Nephron (organoid): Measurements from ENCODE around the gene CCDC102B.
A peak's percentile ranks its signal among the peaks of the same experiment; 100 is the strongest.

ENCODE experiments used
- H3K27ac Mint-ChIP-seq, 3 experiments: 2 replicates each; pipeline ENCODE4 v1.8.0; 2020; ENCODE audit warnings: mixed read lengths in 3 of 3, mild to moderate bottlenecking in 2 of 3, moderate library complexity in 1 of 3
- H3K27me3 Mint-ChIP-seq: 2 replicates; pipeline ENCODE4 v1.8.0; 2021; ENCODE audit warnings: low read depth, mild to moderate bottlenecking, moderate library complexity, mixed read lengths
- H3K36me3 Mint-ChIP-seq: 2 replicates; pipeline ENCODE4 v1.8.0; 2020; ENCODE audit warnings: low read depth, mixed read lengths
- H3K4me1 Mint-ChIP-seq: 2 replicates; pipeline ENCODE4 v1.8.0; 2020; ENCODE audit warnings: mixed read lengths
- H3K4me3 Mint-ChIP-seq, 3 experiments: 2 replicates each; pipeline ENCODE4 v1.8.0; 2020; ENCODE audit warnings: mild to moderate bottlenecking in 3 of 3, mixed read lengths in 3 of 3, moderate library complexity in 2 of 3
- H3K9me3 Mint-ChIP-seq: 2 replicates; pipeline ENCODE4 v1.8.0; 2020; ENCODE audit warnings: mixed read lengths
- CTCF ChIP-seq, 3 experiments: fragments of 200-600 bp; sonication (generic); IDR thresholded peaks; one replicate each; pipeline ENCODE4 v1.5.0; 2021; ENCODE audit warnings: antibody characterized with exemption in 3 of 3; ENCODE audit not compliant: unreplicated experiment in 3 of 3

Gene CCDC102B

GRCh38 chr18:69085951-69086350 lies 288.1 kb downstream of the CCDC102B start:
- Mint-ChIP-seq H3K36me3 (no peaks in the 10 kb centered on the region), H3K4me1 (no peaks in the 10 kb centered on the region), H3K4me3 (no peak overlapping the region)

GRCh38 chr18:69088973-69089372 lies 291.1 kb downstream of the CCDC102B start:
- H3K27ac Mint-ChIP-seq, result no peak overlapping the region
- no peaks in the 10 kb centered on the region for H3K9me3 Mint-ChIP-seq
- no peak for TF ChIP-seq CTCF (IDR thresholded peaks at IDR 0.05; ENCODE audit: unreplicated experiment in 3 of 3)
- no peak overlapping the region for H3K4me3 Mint-ChIP-seq
- H3K4me1 Mint-ChIP-seq, result no peaks in the 10 kb centered on the region
- no peaks in the 10 kb centered on the region for H3K27me3 Mint-ChIP-seq
- no peaks in the 10 kb centered on the region for H3K36me3 Mint-ChIP-seq

More at GRCh38 chr18:69085951-69086350, 288.1 kb downstream of the CCDC102B start:
- Mint-ChIP-seq H3K27ac (no peak overlapping the region), H3K9me3 (no peaks in the 10 kb centered on the region), H3K27me3 (no peaks in the 10 kb centered on the region)
- TF ChIP-seq CTCF (IDR thresholded peaks at IDR 0.05; ENCODE audit: unreplicated experiment in 3 of 3), result no peak

- H3K4me3 Mint-ChIP-seq, result no peak overlapping the region
- H3K36me3 Mint-ChIP-seq, result no peaks in the 10 kb centered on the region
- TF ChIP-seq CTCF (IDR thresholded peaks at IDR 0.05; ENCODE audit: unreplicated experiment in 3 of 3), result no peak
- no peak overlapping the region for H3K27ac Mint-ChIP-seq
- no peaks in the 10 kb centered on the region for H3K27me3 Mint-ChIP-seq
- H3K4me1 Mint-ChIP-seq, result no peaks in the 10 kb centered on the region
- no peaks in the 10 kb centered on the region for H3K9me3 Mint-ChIP-seq
These were observed 299.5 kb downstream of the CCDC102B start for GRCh38 chr18:69097349-69097748.

GRCh38 chr18:69102959-69103358 lies 305.1 kb downstream of the CCDC102B start:
- Mint-ChIP-seq H3K4me3 (no peak overlapping the region), H3K9me3 (no peaks in the 10 kb centered on the region), H3K27me3 (no peaks in the 10 kb centered on the region), H3K36me3 (no peaks in the 10 kb centered on the region), H3K4me1 (no peaks in the 10 kb centered on the region), H3K27ac (peak overlapping the region in 1 of 3 experiments; percentile 12)
- TF ChIP-seq CTCF (IDR thresholded peaks at IDR 0.05; ENCODE audit: unreplicated experiment in 3 of 3), result no peak
